Activated T-helper 17 cell treated with anti-CD3 and anti-CD28 coated beads, Interleukin-2, amount 50 U/mL, for 72 hours (primary cell): ENCODE results near the gene TARDBP. TPM values are rescaled to one million over a fixed set of nuclear protein-coding genes. Genes with fewer than 3 reads are reported as not detected.
"Not testable (repeated sequence)": the region's sequence is repeated elsewhere in the genome, so short reads cannot be mapped to it uniquely, and the experiment has no call there.

Experiments
- ATAC-seq: fragments of 150-1000 bp; cut with Tn5 transposase; replicated peaks from 2 replicates; pipeline ENCODE4 v1.10.0; 2021; ENCODE audit warnings: mild to moderate bottlenecking, moderate library complexity
- H3K27ac Mint-ChIP-seq: one replicate; pipeline ENCODE4 v1.8.0; 2022; ENCODE audit warnings: mixed read lengths
- H3K27me3 Mint-ChIP-seq: one replicate; pipeline ENCODE4 v1.8.0; 2022; ENCODE audit warnings: mixed read lengths
- H3K36me3 Mint-ChIP-seq: one replicate; pipeline ENCODE4 v1.8.0; 2022; ENCODE audit warnings: low read depth, mild to moderate bottlenecking, mixed read lengths
- H3K4me1 Mint-ChIP-seq: one replicate; pipeline ENCODE4 v1.8.0; 2022; ENCODE audit warnings: mixed read lengths
- H3K4me3 Mint-ChIP-seq: one replicate; pipeline ENCODE4 v1.8.0; 2022; ENCODE audit warnings: mild to moderate bottlenecking, mixed read lengths
- H3K9me3 Mint-ChIP-seq: one replicate; pipeline ENCODE4 v1.8.0; 2022; ENCODE audit warnings: mixed read lengths
- total RNA-seq, 2 donors: library from RNA; stranded (reverse); gene quantifications; one replicate each; pipeline ENCODE4 v1.2.3, GENCODE V29; 2022

The TARDBP gene
- total RNA-seq, 2 donors from 2014 or later = 120 to 186 TPM

- Mint-ChIP-seq H3K4me3 (no peak overlapping the region), H3K4me1 (peaks cover 6% of the 10 kb centered on the region), H3K27me3 (peaks cover 17% of the 10 kb centered on the region), H3K36me3 (no peaks in the 10 kb centered on the region), H3K27ac (no peak overlapping the region), H3K9me3 (no peaks in the 10 kb centered on the region)
- no peak for ATAC-seq
These were observed 31.4 kb upstream of the TARDBP start for GRCh38 chr1:10980841-10981727.

GRCh38 chr1:10986525-10986890 lies 25.9 kb upstream of the TARDBP start:
- H3K27me3 Mint-ChIP-seq = peaks cover 4% of the 10 kb centered on the region
- H3K4me1 Mint-ChIP-seq = peaks cover 6% of the 10 kb centered on the region
- peak overlapping the region; percentile 33 for H3K4me3 Mint-ChIP-seq

DNA sequence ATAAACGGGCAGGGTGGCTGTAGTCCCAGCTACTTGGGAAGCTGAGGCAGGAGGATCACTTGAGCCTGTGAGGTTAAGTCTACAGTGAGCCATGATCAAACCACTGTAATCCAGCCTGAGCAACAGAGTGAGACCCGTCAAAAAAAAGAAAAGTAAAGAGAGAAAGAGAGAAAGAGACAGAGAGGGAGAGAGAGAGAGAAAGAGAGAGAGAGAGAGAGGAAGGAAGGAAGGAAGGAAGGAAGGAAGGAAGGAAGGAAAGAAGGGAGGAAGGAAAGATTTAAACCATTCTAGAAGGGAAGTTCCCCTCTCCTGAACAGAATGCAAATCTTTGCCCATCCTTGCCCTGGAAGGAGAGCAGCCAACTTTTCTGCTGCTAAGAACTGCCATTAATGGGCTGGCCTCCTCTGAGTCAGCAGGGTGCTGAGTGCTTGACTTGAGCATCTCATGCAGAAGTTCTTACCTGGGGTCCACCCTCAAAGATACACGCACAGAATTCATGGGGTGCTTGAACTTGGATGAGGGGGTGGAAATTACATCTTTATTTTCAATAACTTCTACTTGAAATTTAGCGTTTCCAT lies 24.5 kb upstream of the TARDBP start:
- no peak for ATAC-seq
- Mint-ChIP-seq H3K4me1 (peaks cover 6% of the 10 kb centered on the region), H3K4me3 (no peak overlapping the region), H3K36me3 (no peaks in the 10 kb centered on the region), H3K27me3 (peaks cover 4% of the 10 kb centered on the region), H3K9me3 (no peaks in the 10 kb centered on the region), H3K27ac (no peak overlapping the region)

More at GRCh38 chr1:10986525-10986890, 25.9 kb upstream of the TARDBP start:
- peak; percentile 23 for ATAC-seq
- Mint-ChIP-seq H3K36me3 (no peaks in the 10 kb centered on the region), H3K9me3 (no peaks in the 10 kb centered on the region), H3K27ac (no peak overlapping the region)

- Mint-ChIP-seq H3K4me1 (peaks cover 6% of the 10 kb centered on the region), H3K27me3 (peaks cover 4% of the 10 kb centered on the region), H3K27ac (no peak overlapping the region), H3K36me3 (no peaks in the 10 kb centered on the region), H3K4me3 (no peak overlapping the region), H3K9me3 (no peaks in the 10 kb centered on the region)
- ATAC-seq = no peak
These were observed 23.4 kb upstream of the TARDBP start for GRCh38 chr1:10989095-10989494.

DNA sequence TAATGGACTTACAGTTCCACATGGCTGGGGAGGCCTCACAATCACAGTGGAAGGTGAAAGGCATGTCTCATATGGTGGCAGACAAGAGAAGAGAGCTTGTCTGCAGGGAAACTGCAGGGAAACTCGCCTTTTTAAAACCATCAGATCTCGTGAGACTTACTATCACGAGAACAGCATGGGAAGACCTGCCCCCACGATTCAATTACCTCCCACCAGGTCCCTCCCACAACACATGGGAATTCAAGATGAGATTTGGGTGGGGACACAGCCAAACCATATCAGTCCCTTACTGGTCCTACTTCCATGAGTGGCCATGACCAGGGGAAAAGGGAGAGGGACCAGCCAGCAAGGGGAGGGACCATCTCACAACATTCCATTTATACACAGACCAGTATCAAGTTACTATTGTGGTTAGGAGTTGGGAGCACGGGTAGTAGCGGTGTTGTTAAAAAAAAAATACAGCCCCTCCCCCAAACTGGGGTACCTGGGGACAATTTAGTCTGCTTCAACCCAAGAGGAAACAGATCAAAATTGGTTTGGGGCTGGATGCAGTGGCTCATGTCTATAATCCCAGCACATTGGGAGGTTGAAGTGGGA lies 22.4 kb upstream of the TARDBP start:
- H3K27me3 Mint-ChIP-seq, H3K27ac Mint-ChIP-seq, H3K9me3 Mint-ChIP-seq, H3K36me3 Mint-ChIP-seq, H3K4me1 Mint-ChIP-seq, ATAC-seq, H3K4me3 Mint-ChIP-seq: not testable (repeated sequence)

DNA sequence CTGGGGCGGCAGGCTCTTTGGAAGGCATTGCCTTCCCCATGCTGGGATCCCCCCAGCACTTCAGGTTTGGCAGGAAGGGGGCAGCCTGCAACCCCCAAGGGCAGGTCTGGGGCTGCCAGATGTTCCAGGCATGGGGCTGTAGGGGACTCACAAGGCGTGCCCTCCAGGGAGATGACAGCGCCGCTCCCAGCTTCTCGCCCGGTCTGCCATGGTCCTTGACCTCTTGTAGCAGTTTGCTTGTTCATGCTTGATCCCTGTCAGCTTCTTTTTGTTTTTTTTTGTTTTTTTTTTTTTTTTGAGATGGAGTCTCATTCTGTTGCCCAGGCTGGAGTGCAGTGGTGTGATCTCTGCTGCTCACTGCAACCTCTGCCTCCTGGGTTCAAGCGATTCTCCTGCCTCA lies 21.6 kb upstream of the TARDBP start:
- Mint-ChIP-seq H3K4me1 (peaks cover 3% of the 10 kb centered on the region), H3K36me3 (no peaks in the 10 kb centered on the region), H3K9me3 (no peaks in the 10 kb centered on the region), H3K4me3 (no peak overlapping the region), H3K27ac (no peak overlapping the region), H3K27me3 (peaks cover 3% of the 10 kb centered on the region)
- ATAC-seq = no peak

GRCh38 chr1:10992004-10992403 lies 20.4 kb upstream of the TARDBP start:
- not testable (repeated sequence) for H3K27ac Mint-ChIP-seq, H3K4me1 Mint-ChIP-seq, ATAC-seq, H3K27me3 Mint-ChIP-seq, H3K9me3 Mint-ChIP-seq, H3K36me3 Mint-ChIP-seq, H3K4me3 Mint-ChIP-seq

DNA sequence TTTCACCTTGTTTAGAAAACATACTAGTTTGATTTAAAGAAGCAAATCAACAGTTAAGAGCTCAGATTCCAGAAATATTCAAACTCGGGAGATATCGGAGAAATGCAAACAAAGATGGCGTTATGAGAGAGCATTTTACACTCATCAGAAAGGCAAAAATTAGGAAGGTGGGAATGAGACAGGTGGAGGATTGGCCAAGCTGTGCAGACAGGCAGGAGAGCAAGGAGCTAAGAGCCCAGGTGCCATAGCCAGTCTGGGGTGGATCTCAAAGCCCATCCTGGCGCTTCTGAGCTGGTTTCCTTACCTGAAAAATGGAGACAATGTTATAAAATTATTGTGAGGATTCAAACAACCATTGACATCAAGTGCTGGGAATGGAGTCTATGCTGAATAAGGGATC lies 19.6 kb upstream of the TARDBP start:
- H3K4me3 Mint-ChIP-seq = no peak overlapping the region
- no peaks in the 10 kb centered on the region for H3K36me3 Mint-ChIP-seq
- no peaks in the 10 kb centered on the region for H3K4me1 Mint-ChIP-seq
- no peaks in the 10 kb centered on the region for H3K27me3 Mint-ChIP-seq
- H3K9me3 Mint-ChIP-seq = no peaks in the 10 kb centered on the region
- no peak overlapping the region for H3K27ac Mint-ChIP-seq
- no peak for ATAC-seq

- H3K27me3 Mint-ChIP-seq = no peaks in the 10 kb centered on the region
- no peaks in the 10 kb centered on the region for H3K36me3 Mint-ChIP-seq
- no peak overlapping the region for H3K27ac Mint-ChIP-seq
- no peak for ATAC-seq
- peaks cover 3% of the 10 kb centered on the region for H3K9me3 Mint-ChIP-seq
- H3K4me3 Mint-ChIP-seq = no peak overlapping the region
- no peaks in the 10 kb centered on the region for H3K4me1 Mint-ChIP-seq
These were observed 16.4 kb upstream of the TARDBP start for GRCh38 chr1:10996100-10996499.

- no peak overlapping the region for H3K27ac Mint-ChIP-seq
- no peaks in the 10 kb centered on the region for H3K36me3 Mint-ChIP-seq
- no peak for ATAC-seq
- peaks cover 3% of the 10 kb centered on the region for H3K9me3 Mint-ChIP-seq
- no peaks in the 10 kb centered on the region for H3K27me3 Mint-ChIP-seq
- H3K4me3 Mint-ChIP-seq = no peak overlapping the region
- no peaks in the 10 kb centered on the region for H3K4me1 Mint-ChIP-seq
These were observed 11.9 kb upstream of the TARDBP start for GRCh38 chr1:11000526-11000925.

- H3K27ac Mint-ChIP-seq = peak overlapping the region; percentile 100
- H3K4me1 Mint-ChIP-seq = no peaks in the 10 kb centered on the region
- no peaks in the 10 kb centered on the region for H3K9me3 Mint-ChIP-seq
- peak overlapping the region; percentile 94 for H3K4me3 Mint-ChIP-seq
- no peaks in the 10 kb centered on the region for H3K27me3 Mint-ChIP-seq
- peaks cover 59% of the 10 kb centered on the region for H3K36me3 Mint-ChIP-seq
- peak; percentile 14 for ATAC-seq
These were observed 692 bp downstream of the TARDBP start for GRCh38 chr1:11013160-11013531.

- peaks cover 100% of the 10 kb centered on the region for H3K36me3 Mint-ChIP-seq
- not testable (repeated sequence) for H3K4me3 Mint-ChIP-seq, ATAC-seq, H3K27ac Mint-ChIP-seq, H3K9me3 Mint-ChIP-seq, H3K27me3 Mint-ChIP-seq
- H3K4me1 Mint-ChIP-seq = peaks cover 15% of the 10 kb centered on the region
These were observed 6.9 kb downstream of the TARDBP start for GRCh38 chr1:11019358-11019757.

GRCh38 chr1:11019971-11020370 lies 7.5 kb downstream of the TARDBP start:
- Mint-ChIP-seq H3K27me3 (no peaks in the 10 kb centered on the region), H3K36me3 (peaks cover 100% of the 10 kb centered on the region), H3K9me3 (no peaks in the 10 kb centered on the region)

DNA sequence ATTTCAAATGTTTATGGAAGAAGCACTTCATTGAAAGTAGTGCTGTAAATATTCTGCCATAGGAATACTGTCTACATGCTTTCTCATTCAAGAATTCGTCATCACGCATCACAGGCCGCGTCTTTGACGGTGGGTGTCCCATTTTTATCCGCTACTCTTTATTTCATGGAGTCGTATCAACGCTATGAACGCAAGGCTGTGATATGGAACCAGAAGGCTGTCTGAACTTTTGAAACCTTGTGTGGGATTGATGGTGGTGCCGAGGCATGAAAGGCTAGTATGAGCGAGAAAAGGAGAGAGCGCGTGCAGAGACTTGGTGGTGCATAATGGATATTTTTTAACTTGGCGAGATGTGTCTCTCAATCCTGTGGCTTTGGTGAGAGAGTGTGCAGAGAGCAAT lies 10.7 kb downstream of the TARDBP start:
- H3K9me3 Mint-ChIP-seq = no peaks in the 10 kb centered on the region
- no peak overlapping the region for H3K4me3 Mint-ChIP-seq
- peak overlapping the region; percentile 16 for H3K27ac Mint-ChIP-seq
- H3K36me3 Mint-ChIP-seq = peaks cover 98% of the 10 kb centered on the region
- peaks cover 18% of the 10 kb centered on the region for H3K4me1 Mint-ChIP-seq
- no peaks in the 10 kb centered on the region for H3K27me3 Mint-ChIP-seq
- ATAC-seq = no peak

More at GRCh38 chr1:11019971-11020370, 7.5 kb downstream of the TARDBP start:
- Mint-ChIP-seq H3K4me3 (no peak overlapping the region), H3K27ac (no peak overlapping the region), H3K4me1 (peaks cover 18% of the 10 kb centered on the region)
- no peak for ATAC-seq
